Epithelial cell of esophagus (primary cell): ENCODE data around the gene LRRC8E.
A peak's percentile ranks its signal among the peaks of the same experiment; 100 is the strongest.

Experiments
- DNase-seq: peaks from one replicate; pipeline ENCODE4 v3.0.0; 2010; ENCODE audit warnings: low read depth
- H3K4me3 ChIP-seq: 2 replicates; pipeline ENCODE4 v1.5.1; 2011; ENCODE audit warnings: mild to moderate bottlenecking, low read length, control low read depth
- TF ChIP-seq, protein P1 (sequence below): IDR thresholded peaks from 2 replicates; pipeline ENCODE4 v1.5.1; 2011; ENCODE audit warnings: low read depth, mild to moderate bottlenecking, low read length, control low read depth, inconsistent platforms; ENCODE audit not compliant: insufficient read depth; ENCODE audit errors: missing control alignments

LRRC8E gene

GRCh38 chr19:7899751-7900378 is 11.6 kb downstream of the LRRC8E start:
- H3K4me3 ChIP-seq: no peak overlapping the region
- DNase-seq: no peak
- TF ChIP-seq, protein P1, sequence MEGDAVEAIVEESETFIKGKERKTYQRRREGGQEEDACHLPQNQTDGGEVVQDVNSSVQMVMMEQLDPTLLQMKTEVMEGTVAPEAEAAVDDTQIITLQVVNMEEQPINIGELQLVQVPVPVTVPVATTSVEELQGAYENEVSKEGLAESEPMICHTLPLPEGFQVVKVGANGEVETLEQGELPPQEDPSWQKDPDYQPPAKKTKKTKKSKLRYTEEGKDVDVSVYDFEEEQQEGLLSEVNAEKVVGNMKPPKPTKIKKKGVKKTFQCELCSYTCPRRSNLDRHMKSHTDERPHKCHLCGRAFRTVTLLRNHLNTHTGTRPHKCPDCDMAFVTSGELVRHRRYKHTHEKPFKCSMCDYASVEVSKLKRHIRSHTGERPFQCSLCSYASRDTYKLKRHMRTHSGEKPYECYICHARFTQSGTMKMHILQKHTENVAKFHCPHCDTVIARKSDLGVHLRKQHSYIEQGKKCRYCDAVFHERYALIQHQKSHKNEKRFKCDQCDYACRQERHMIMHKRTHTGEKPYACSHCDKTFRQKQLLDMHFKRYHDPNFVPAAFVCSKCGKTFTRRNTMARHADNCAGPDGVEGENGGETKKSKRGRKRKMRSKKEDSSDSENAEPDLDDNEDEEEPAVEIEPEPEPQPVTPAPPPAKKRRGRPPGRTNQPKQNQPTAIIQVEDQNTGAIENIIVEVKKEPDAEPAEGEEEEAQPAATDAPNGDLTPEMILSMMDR: no peak

DNA sequence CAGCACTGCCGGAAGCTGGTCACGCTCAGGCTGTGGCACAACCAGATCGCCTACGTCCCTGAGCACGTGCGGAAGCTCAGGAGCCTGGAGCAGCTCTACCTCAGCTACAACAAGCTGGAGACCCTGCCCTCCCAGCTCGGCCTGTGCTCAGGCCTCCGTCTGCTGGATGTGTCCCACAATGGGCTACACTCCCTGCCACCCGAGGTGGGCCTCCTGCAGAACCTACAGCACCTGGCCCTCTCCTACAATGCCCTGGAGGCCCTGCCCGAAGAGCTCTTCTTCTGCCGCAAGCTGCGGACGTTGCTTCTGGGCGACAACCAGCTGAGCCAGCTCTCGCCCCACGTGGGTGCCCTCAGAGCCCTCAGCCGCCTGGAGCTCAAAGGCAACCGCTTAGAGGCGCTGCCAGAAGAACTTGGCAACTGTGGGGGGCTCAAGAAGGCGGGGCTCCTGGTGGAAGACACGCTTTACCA is 12.1 kb downstream of the LRRC8E start:
- no peak overlapping the region for H3K4me3 ChIP-seq
- no peak for DNase-seq
- TF ChIP-seq, protein P1: no peak

DNA sequence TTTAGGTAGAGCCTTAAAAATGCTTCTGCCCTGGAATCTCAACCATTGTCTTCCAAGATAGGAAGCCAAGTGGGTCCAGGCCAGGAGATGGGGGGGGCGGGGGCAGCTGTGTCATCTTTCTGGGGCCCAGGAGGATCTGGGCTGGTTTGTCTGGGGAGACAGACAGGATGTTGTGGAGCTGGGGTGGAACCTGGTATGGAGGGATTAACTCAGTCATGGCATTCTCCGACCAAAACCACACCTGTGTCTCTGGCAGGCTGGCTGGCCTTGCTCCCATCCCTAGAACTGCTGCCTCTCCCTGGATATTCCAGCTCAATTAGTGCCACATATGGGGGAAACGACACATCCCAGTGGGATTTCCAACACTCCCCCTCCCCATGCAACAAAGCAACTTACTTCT is 12.6 kb downstream of the LRRC8E start:
- TF ChIP-seq, protein P1: no peak
- no peak overlapping the region for H3K4me3 ChIP-seq
- peak; percentile 40 for DNase-seq

- DNase-seq: no peak
- TF ChIP-seq, protein P1: no peak
- H3K4me3 ChIP-seq: no peak overlapping the region
Observed at GRCh38 chr19:7901337-7901736, 13.0 kb downstream of the LRRC8E start.

DNA sequence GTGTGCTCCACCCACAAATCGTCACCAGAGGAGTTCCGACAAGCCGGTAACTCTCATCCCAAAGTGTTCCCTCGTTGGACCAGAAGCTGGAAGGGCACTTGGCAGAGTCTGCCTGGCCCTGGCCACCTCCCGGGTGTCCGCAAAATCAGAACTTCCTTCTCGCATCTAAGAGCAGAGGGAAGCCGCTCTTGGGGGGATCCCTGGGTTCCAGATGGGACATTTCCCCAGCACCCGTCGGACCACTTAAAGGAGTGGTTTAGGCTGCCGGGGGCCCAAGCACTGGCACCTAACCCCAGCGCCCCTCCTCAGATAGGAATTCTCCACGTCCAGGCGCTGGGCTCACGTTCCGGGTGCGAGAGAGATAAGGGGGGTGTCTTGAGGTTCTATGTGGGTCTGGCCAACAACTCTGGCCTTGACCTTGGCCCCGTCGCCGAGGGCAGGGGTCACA is 14.5 kb downstream of the LRRC8E start:
- TF ChIP-seq, protein P1: no peak
- DNase-seq: peak; percentile 51
- peak overlapping the region; percentile 92 for H3K4me3 ChIP-seq

- TF ChIP-seq, protein P1: peak; percentile 53
Observed at GRCh38 chr19:7903244-7904073, 15.1 kb downstream of the LRRC8E start, which contains the start of gene MAP2K7. TSS of gene MAP2K7 (plus strand) at chr19:7903877. CDS start at chr19:7903945, 68 bp downstream.

More at GRCh38 chr19:7903244-7904073, 15.1 kb downstream of the LRRC8E start, which contains the start of gene MAP2K7:
- DNase-seq: peak; percentile 98
- peak within 1 kb of the TSS; percentile 92 for H3K4me3 ChIP-seq
